GM21528 (cell line): Measurements from ENCODE around the gene TCHHL1.
"Not testable (repeated sequence)": the region's sequence is repeated elsewhere in the genome, so short reads cannot be mapped to it uniquely, and the experiment has no call there.

ENCODE experiments used
- ATAC-seq: cut with Tn5 transposase; IDR thresholded peaks from one replicate; pipeline ENCODE4 v1.9.1; 2021; ENCODE audit warnings: mild to moderate bottlenecking, moderate library complexity; ENCODE audit not compliant: unreplicated experiment, low FRiP score

The TCHHL1 gene

DNA sequence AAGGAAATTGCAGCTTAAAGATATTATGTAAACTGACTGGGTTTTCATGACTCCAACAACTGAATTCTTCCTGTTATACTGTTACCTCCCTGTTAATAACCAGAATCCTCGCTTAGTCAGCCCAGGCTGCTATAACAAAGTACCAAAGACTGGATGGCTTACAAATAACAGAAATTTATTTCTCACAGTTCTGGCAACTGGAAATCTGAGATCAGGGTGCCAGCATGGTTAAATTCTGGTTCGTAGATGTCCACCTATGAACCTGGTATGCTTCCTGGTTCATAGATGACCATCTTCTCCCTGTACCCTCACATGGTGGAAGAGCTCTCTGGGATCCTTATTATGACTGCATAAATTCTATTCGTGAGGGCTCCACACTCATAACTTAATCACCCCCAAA is 8.1 kb upstream of the TCHHL1 start:
- no peak for ATAC-seq

DNA sequence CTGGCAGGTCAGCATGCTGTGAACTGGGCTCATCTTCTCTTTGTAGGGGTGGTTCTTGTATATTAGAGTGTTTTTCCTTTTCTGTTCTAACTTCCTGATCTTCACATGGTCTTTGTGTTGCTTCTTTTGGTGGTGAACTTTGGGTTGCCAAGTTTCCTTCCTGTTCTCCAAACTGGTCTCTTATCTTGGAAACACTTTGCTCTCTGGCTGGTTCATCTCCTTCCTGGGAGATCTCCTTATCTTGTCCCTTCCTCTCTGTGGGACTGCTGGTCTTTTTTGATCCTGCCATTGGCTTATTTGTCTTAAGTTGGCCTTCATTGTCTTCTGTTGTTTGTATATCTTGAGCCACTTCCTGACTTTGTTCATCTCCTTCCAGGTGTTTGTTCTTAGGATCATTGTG is 2.1 kb downstream of the TCHHL1 start:
- no peak for ATAC-seq

DNA sequence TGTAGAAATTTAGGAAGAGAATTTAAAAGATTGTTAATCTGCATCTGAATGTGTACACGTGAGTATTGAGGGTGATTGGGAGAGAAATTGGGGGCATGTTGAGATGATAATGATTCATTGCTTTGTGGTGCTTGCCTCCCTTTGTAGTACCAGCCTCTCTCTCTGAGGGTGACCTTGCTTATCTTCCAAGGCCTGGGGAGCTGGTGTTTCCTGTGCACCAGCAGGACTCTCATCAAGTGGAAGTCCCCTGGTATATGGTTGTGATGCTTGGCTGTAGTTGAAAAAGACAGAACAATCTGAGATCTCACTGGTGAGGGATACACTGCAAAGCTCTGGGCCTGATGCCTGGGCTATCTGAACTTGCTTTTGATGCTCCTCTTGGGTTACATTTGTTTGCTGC is 4.0 kb downstream of the TCHHL1 start:
- no peak for ATAC-seq

DNA sequence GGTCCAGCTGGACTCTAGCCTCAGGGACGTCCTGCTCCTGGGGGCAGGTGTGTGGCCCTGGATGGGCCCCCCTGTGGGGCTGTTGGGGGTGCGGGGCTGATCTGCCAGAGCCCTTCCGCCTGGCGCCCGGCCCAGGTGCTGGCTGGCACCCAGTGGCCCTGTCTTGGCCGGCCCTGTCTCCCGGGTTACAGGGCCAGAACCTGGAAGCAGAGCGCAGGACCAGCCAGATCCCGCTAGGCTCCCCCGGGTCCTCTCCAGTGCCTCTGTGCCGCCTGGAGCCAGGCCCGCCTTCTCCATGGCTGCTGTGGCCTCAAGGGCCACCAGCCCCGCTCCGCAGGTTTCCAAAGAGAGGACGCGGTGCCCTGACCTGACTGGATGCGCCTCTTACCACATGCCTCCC is 7.8 kb downstream of the TCHHL1 start:
- not testable (repeated sequence) for ATAC-seq

DNA sequence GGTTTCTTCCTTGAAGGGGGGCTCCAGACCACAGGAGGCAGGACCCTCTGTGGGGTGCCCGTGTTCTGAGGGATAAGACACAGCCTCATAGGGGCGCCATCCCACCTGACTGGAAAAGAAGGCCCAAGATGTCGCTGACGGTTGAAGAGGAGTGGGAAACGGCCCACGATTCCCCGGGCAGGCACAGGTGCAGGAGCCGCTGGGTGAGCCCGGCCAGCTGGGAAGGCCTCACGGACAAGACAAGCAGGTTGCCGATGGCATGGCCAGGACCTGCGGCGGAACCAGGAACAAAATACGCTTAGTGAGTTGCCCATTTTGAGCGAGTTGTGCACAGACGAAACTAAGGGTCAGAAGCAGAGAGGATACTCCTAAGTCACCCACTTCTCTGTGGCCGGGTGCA is 8.4 kb downstream of the TCHHL1 start:
- ATAC-seq: not testable (repeated sequence)

- ATAC-seq: no peak
Measured at GRCh38 chr1:152078831-152079441, 9.9 kb downstream of the TCHHL1 start.

DNA sequence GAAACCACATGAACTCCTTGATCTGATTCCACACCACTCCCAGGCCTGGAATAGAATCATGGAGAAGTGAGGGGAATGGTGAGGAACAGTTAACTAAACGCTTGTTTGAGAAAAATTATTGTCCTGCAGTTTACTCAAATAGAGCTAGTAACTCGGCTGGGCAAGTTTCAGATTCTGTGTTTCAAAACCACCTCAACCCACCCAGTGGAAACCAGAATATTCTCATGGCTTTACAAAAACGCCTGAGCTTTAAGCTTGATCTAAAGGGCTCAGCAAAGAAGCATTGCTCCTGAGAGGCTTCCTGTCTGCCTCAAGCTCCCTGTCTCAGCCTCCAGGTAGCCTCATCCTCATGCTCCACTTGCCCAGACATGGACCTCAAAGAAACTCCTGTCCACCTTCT is 16.6 kb downstream of the TCHHL1 start:
- ATAC-seq: no peak

DNA sequence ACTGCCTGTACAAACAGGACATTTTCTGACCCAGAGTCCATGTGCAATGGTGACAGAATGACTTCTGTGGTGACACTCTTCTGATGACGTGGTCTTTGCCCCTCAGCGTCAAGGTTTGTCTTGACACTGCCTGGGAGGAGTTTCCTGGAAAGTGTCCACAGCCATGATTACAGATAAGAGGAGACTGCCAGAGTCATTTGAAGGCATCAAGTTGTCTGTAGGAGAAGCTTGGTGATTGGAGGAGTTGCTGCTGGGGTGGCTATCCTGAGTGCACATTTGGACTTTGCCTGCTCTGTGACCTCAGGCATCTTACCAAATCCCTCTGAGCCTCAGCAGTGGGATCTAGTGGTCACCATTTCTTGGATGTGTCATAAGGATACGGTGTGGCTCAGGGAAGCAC is 17.7 kb downstream of the TCHHL1 start:
- no peak for ATAC-seq

DNA sequence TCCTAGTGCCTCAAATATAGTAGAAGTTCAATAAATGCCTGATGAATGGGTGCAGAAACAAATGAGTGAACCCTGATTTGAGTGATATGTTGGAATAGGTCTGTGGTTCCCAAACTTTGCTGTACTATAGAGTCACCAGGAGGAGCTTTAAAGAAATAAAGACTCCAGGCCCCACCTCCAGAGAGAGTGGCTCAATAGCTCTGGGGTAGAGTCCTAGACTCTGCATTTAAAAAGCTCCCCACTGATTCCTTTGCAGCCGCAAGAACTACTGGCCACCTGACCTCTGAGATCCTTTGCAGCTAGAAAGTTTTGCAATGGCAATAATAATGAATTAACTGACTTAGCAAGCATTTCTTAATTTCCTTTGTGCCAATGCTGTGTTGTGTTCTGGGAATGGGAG is 20.9 kb downstream of the TCHHL1 start:
- ATAC-seq: no peak

- no peak for ATAC-seq
Measured at GRCh38 chr1:152067150-152067549, 21.7 kb downstream of the TCHHL1 start.

DNA sequence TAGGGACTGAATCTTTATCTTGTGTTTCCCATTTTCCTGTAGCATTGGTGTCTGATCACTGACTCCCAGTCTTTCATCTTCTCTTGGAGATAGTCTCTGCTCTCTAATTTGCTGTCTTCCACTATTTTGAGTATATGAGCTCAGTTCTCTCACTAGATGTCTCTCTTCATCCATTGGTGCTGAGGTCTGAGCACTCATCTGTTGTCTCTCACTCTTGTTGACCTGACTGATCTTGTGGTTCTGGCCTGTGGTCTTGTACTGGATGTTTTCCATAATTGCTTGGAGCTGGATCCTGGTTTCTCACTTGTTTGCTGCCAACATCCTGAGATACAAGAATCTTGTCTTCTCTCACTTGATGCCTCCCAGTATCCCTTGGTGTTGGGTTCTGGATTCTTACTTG is 26.9 kb downstream of the TCHHL1 start:
- no peak for ATAC-seq

- ATAC-seq: no peak
Measured at GRCh38 chr1:152053375-152053774, 35.5 kb downstream of the TCHHL1 start.

DNA sequence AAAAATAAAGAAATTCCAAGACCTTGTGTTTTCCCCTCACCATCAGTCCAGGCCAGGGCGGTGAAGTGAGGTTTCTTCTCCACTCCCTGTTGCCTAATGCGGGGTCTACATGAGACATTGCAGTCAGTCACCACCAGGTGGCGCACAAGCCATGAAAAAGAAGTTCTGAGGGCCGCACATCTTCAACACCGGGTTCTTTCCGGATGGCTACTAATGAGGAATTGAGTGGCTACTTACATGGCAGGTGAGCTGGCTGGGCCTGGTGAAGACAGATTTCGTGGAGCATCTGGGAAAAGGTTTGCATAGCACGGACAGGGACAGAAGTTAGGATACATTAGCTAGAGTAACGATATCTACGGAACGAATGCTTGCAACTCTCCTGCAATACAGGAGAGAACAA is 36.3 kb downstream of the TCHHL1 start:
- ATAC-seq: no peak

DNA sequence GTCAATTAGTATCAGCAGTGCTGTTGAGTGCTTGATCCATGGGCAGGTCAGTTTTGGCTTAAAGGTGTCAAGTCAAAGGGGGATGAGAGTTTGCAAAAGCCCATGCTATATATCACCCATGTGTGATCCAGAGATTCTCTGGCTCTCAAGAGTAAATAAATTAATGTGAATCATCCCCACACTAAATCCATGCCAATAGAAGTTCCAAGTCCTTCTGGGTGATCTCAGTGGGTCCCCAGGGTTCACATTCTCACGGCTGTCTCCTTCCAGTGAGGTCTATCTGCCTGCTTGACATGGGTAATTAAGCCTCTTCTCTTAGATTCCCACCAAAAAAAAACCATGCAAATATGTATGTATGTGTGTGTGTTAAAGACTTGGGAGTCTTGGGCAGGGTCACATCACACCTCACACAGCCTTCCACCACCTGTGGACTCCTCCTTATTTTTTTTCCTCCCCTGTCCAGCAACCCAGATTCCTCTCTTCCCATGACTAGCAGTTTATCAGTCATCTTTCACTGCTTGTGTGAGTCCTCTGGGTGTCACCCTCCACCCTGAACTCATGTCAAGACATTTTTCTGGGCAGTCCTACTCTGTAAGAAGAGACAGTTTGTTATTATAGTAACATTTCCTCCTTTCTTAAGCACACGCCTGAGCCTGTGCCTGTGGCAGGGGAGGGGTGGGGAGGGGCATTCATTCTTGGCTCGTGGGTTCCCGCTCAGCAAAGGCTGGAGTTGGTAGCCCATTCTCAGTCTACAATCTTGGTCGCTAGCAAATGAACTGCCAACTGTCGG is 37.8 kb downstream of the TCHHL1 start:
- no peak for ATAC-seq

DNA sequence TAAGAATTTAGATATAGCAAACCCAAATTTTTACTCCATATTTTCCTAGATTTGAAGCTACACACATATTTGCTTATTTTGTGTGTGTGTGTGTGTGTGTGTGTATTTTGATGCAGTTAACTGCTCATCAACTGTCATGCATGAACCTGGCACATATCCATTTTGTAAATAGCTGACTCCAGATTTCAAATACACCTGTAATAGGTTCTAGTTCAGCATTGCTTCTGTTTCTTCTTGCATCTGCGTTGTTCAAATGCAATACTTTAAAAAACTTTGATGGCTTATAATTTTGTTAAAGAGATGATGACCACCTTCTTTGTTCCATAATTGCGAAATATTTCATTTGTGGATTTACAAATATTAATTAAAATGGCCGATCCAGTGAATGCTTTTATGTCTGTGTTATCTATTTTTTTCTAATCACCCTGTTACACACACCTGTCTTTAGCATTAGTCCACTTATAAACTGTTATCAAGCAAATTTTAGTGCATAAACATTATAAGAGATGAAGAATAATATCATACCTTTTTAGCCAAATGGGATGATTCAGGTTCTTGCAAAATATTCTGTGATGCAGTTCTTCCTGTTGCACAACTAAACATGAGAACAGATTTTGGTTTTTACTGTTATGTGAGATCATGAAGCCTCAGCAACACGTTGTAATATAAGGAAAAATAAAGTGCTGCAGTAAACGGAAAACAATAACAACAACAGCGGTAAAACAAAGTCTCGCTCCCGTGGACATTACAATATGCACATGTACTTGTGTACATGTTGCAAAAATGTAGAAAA is 39.4 kb downstream of the TCHHL1 start:
- no peak for ATAC-seq

GRCh38 chr1:152048416-152049009 is 40.4 kb downstream of the TCHHL1 start:
- ATAC-seq: peak; percentile 11

GRCh38 chr1:152047730-152048415 is 41.0 kb downstream of the TCHHL1 start:
- ATAC-seq: peak; percentile 96

DNA sequence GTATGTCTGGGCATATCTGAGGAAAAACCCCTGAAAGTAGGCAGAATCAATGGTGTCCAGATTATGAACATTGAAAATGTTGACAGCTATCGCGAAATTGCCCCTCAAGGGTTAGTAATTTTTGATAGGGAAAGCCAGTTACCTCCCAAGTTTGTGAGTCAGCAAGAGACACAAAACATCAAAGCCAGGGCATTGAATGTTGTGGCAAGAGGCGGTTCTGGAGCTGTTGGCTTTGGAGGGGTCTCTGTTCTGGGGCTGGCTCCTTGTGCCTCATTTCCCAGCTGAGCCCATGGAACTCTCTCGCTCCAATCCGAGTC is 41.5 kb downstream of the TCHHL1 start:
- no peak for ATAC-seq

- no peak for ATAC-seq
Measured at GRCh38 chr1:152044386-152044785, 44.5 kb downstream of the TCHHL1 start.

GRCh38 chr1:152043870-152044269 is 45.0 kb downstream of the TCHHL1 start:
- no peak for ATAC-seq

- ATAC-seq: no peak
Measured at GRCh38 chr1:152042030-152042429, 46.8 kb downstream of the TCHHL1 start.
